Left lung (tissue), 10 donors: ENCODE data around the gene ARHGAP9. TPM values are rescaled to one million over a fixed set of nuclear protein-coding genes. Genes with fewer than 3 reads are reported as not detected.
"Not testable (repeated sequence)": the region's sequence is repeated elsewhere in the genome, so short reads cannot be mapped to it uniquely, and the experiment has no call there.

ENCODE experiments used
- ATAC-seq: fragments of 200-7000 bp; cut with Tn5 transposase; one replicate; pipeline ENCODE4 v1.9.1; 2020; ENCODE audit warnings: moderate library complexity
- DNase-seq, 4 donors: peaks; one replicate each; pipeline ENCODE4 v3.0.0-alpha.2; 2013 to 2020
- H3K27ac ChIP-seq, 2 donors: fragments of 200-600 bp; sonication (generic) in 1 of 2; one replicate each; pipeline versions ENCODE4 v1.5.0 to v1.8.0; 2020 to 2021
- H3K27me3 ChIP-seq, 2 donors: fragments of 200-600 bp; sonication (generic) in 1 of 2; one replicate each; pipeline versions ENCODE4 v1.5.0 to v1.8.0; 2020 to 2021
- H3K36me3 ChIP-seq, 2 donors: fragments of 200-600 bp; sonication (generic) in 1 of 2; one replicate each; pipeline versions ENCODE4 v1.5.0 to v1.8.0; 2020 to 2021
- H3K4me1 ChIP-seq, 2 donors: fragments of 200-600 bp; one replicate each; pipeline ENCODE4 v1.8.0; 2021
- H3K4me3 ChIP-seq, 2 donors: fragments of 200-600 bp; sonication (generic) in 1 of 2; one replicate each; pipeline versions ENCODE4 v1.5.0 to v1.8.0; 2020 to 2021; ENCODE audit warnings: mild to moderate bottlenecking in 1 of 2
- H3K9me3 ChIP-seq, 2 donors: fragments of 200-600 bp; sonication (generic) in 1 of 2; one replicate each; pipeline versions ENCODE4 v1.5.0 to v1.8.0; 2020 to 2021
- CTCF ChIP-seq, 2 donors: fragments of 200-600 bp; sonication (generic) in 1 of 2; IDR thresholded peaks; one replicate each; pipeline versions ENCODE4 v1.5.0 to v1.8.0; 2021; ENCODE audit warnings: antibody characterized with exemption in 2 of 2
- intact Hi-C, 2 donors: fragments of 100-400 bp; cut with DNase I; formaldehyde crosslinking; loops; one replicate each; pipeline versions ENCODE4 v1.11.2 to v1.14.2; 2022
- polyA plus RNA-seq, 6 donors: library from polyadenylated mRNA; unstranded; fragments of 120-200 nt; gene quantifications; one replicate each; pipeline ENCODE4 v1.2.1, GENCODE V29; 2013; ENCODE audit not compliant: insufficient read length in 6 of 6
- total RNA-seq, 2 donors: library from RNA; stranded (reverse); fragmentation: NEBNext Ultra II Directional; extraction: Animal tissue kit (Norgen Biotek cat#: 25700); gene quantifications; one replicate each; pipeline ENCODE4 v1.2.1, GENCODE V29; 2021
- donor health status: DM: no; HTN: yes; CAD: no.
- donor health status: DM: no; HTN: no; CAD: no.

Gene ARHGAP9
- total and polyA plus RNA-seq, 8 donors = 4.4 to 125 (median 5.6) TPM

- peaks cover 0 to 71% of the 10 kb centered on the region in 2 donors for H3K36me3 ChIP-seq
- intact Hi-C loops = no loop called here
- no peak for ATAC-seq
- H3K9me3 ChIP-seq = no peaks in the 10 kb centered on the region
- no peak for TF ChIP-seq CTCF (IDR thresholded peaks at IDR 0.05)
- peak overlapping the region; percentile 26 to 28 for H3K27ac ChIP-seq
- peaks cover 26 to 45% of the 10 kb centered on the region in 2 donors for H3K4me1 ChIP-seq
- DNase-seq = no peak
- no peaks in the 10 kb centered on the region for H3K27me3 ChIP-seq
- H3K4me3 ChIP-seq = no peak overlapping the region
These were observed 37.0 kb upstream of the ARHGAP9 start for GRCh38 chr12:57516617-57517153.

- H3K9me3 ChIP-seq = no peaks in the 10 kb centered on the region
- no peak for TF ChIP-seq CTCF (IDR thresholded peaks at IDR 0.05)
- ATAC-seq (no peak), DNase-seq (no peak)
- H3K27ac ChIP-seq = no peak overlapping the region
- H3K4me3 ChIP-seq = no peak overlapping the region
- peaks cover 19 to 39% of the 10 kb centered on the region in 2 donors for H3K4me1 ChIP-seq
- intact Hi-C loops = no loop called here
- H3K36me3 ChIP-seq = peaks cover 0 to 78% of the 10 kb centered on the region in 2 donors
- H3K27me3 ChIP-seq = no peaks in the 10 kb centered on the region
These were observed 36.4 kb upstream of the ARHGAP9 start for GRCh38 chr12:57515934-57516541.

- DNase-seq (no peak), ATAC-seq (no peak)
- peaks cover 17 to 36% of the 10 kb centered on the region in 2 donors for H3K4me1 ChIP-seq
- no peaks in the 10 kb centered on the region for H3K27me3 ChIP-seq
- H3K27ac ChIP-seq = no peak overlapping the region
- TF ChIP-seq CTCF (IDR thresholded peaks at IDR 0.05) = no peak
- no peak overlapping the region for H3K4me3 ChIP-seq
- intact Hi-C loops = no loop called here
- peaks cover 0 to 83% of the 10 kb centered on the region in 2 donors for H3K36me3 ChIP-seq
- no peaks in the 10 kb centered on the region for H3K9me3 ChIP-seq
These were observed 35.8 kb upstream of the ARHGAP9 start for GRCh38 chr12:57515408-57515933.

- Histone ChIP-seq H3K4me3 (no peak overlapping the region), H3K27me3 (no peaks in the 10 kb centered on the region), H3K36me3 (peaks cover 0 to 89% of the 10 kb centered on the region in 2 donors), H3K27ac (no peak overlapping the region), H3K9me3 (no peaks in the 10 kb centered on the region), H3K4me1 (peaks cover 17 to 36% of the 10 kb centered on the region in 2 donors)
- intact Hi-C loops = no loop called here
- TF ChIP-seq CTCF (IDR thresholded peaks at IDR 0.05) = no peak
- ATAC-seq (no peak), DNase-seq (no peak)
These were observed 35.2 kb upstream of the ARHGAP9 start for GRCh38 chr12:57514720-57515407.

GRCh38 chr12:57514246-57514645 lies 34.6 kb upstream of the ARHGAP9 start:
- H3K4me1 ChIP-seq = peaks cover 17 to 33% of the 10 kb centered on the region in 2 donors
- H3K9me3 ChIP-seq, ATAC-seq, DNase-seq, H3K4me3 ChIP-seq, H3K27me3 ChIP-seq, H3K27ac ChIP-seq, intact Hi-C loops: not testable (repeated sequence)
- peaks cover 0 to 95% of the 10 kb centered on the region in 2 donors for H3K36me3 ChIP-seq

- H3K27ac ChIP-seq, DNase-seq, H3K9me3 ChIP-seq, intact Hi-C loops, H3K4me3 ChIP-seq, ATAC-seq, H3K27me3 ChIP-seq: not testable (repeated sequence)
- peaks cover 0 to 100% of the 10 kb centered on the region in 2 donors for H3K36me3 ChIP-seq
- peaks cover 12 to 28% of the 10 kb centered on the region in 2 donors for H3K4me1 ChIP-seq
These were observed 34.0 kb upstream of the ARHGAP9 start for GRCh38 chr12:57513677-57514076.
